Measurements from ENCODE around the gene RUSF1.
"Not testable (repeated sequence)": the region's sequence is repeated elsewhere in the genome, so short reads cannot be mapped to it uniquely, and the experiment has no call there.

Gene RUSF1

GRCh38 chr16:31507929-31508705, at the start of gene RUSF1:
Gene RUSF1, minus strand, starts transcription at chr16:31508391. Its CDS starts 18 bp downstream, at chr16:31508373.
- peak; percentile 71 for DNase-seq (ENCODE audit: low spot score)
- ChIA-PET CTCF (interaction anchor here (0.5 kb wide), 1 partner anchor 358 kb away, joined by 3 read pairs; no protein-coding TSS in a partner anchor), POLR2A (ENCODE audit: low non-redundant PET) (interaction anchor here (0.5 to 1.1 kb wide), 3 partner anchors 17 to 205 kb away, joined by 3 to 4 read pairs (median 4); a partner anchor contains a TSS)
- TF ChIP-seq CTCF (conservative IDR thresholded peaks at IDR 0.05; ENCODE audit: low read depth): no peak
- peak within 1 kb of the TSS; percentile 80 for H3K27ac ChIP-seq

- POLR2A ChIA-PET (ENCODE audit: low non-redundant PET): no interaction called here
- TF ChIP-seq CTCF (conservative IDR thresholded peaks at IDR 0.05; ENCODE audit: low read depth): no peak
- DNase-seq (ENCODE audit: low spot score): no peak
- CTCF ChIA-PET: no interaction called here
- no peak overlapping the region for H3K27ac ChIP-seq
Observed at GRCh38 chr16:31542763-31543162, 34.6 kb upstream of the RUSF1 start.

- H3K27ac ChIP-seq; DNase-seq (ENCODE audit: low spot score); CTCF ChIA-PET; POLR2A ChIA-PET (ENCODE audit: low non-redundant PET): not testable (repeated sequence)
Observed at GRCh38 chr16:31539762-31540161, 31.6 kb upstream of the RUSF1 start.

GRCh38 chr16:31538243-31538598, 30.0 kb upstream of the RUSF1 start:
- CTCF ChIA-PET; DNase-seq (ENCODE audit: low spot score); H3K27ac ChIP-seq; POLR2A ChIA-PET (ENCODE audit: low non-redundant PET): not testable (repeated sequence)

GRCh38 chr16:31537362-31538242, 29.4 kb upstream of the RUSF1 start:
- ChIA-PET CTCF (no interaction called here), POLR2A (ENCODE audit: low non-redundant PET) (no interaction called here)
- no peak for DNase-seq (ENCODE audit: low spot score)
- no peak for TF ChIP-seq CTCF (conservative IDR thresholded peaks at IDR 0.05; ENCODE audit: low read depth)
- H3K27ac ChIP-seq: no peak overlapping the region

GRCh38 chr16:31536804-31537361, 28.7 kb upstream of the RUSF1 start:
- POLR2A ChIA-PET (ENCODE audit: low non-redundant PET): no interaction called here
- TF ChIP-seq CTCF (conservative IDR thresholded peaks at IDR 0.05; ENCODE audit: low read depth): no peak

GRCh38 chr16:31535737-31536136, 27.5 kb upstream of the RUSF1 start:
- TF ChIP-seq CTCF (conservative IDR thresholded peaks at IDR 0.05; ENCODE audit: low read depth): no peak
- H3K27ac ChIP-seq: no peak overlapping the region
- DNase-seq (ENCODE audit: low spot score): no peak
- ChIA-PET POLR2A (ENCODE audit: low non-redundant PET) (no interaction called here), CTCF (no interaction called here)

More at GRCh38 chr16:31536804-31537361, 28.7 kb upstream of the RUSF1 start:
- no peak overlapping the region for H3K27ac ChIP-seq
- no peak for DNase-seq (ENCODE audit: low spot score)
- CTCF ChIA-PET: no interaction called here

All from RWPE1 (cell line).